ENCODE results near the gene SAMD4A. TPM values are rescaled to one million over a fixed set of nuclear protein-coding genes. Genes with fewer than 3 reads are reported as not detected.

Gene SAMD4A
- total RNA-seq, 2 donors from 2014 or later = 0.26 to 1.0 TPM

DNA sequence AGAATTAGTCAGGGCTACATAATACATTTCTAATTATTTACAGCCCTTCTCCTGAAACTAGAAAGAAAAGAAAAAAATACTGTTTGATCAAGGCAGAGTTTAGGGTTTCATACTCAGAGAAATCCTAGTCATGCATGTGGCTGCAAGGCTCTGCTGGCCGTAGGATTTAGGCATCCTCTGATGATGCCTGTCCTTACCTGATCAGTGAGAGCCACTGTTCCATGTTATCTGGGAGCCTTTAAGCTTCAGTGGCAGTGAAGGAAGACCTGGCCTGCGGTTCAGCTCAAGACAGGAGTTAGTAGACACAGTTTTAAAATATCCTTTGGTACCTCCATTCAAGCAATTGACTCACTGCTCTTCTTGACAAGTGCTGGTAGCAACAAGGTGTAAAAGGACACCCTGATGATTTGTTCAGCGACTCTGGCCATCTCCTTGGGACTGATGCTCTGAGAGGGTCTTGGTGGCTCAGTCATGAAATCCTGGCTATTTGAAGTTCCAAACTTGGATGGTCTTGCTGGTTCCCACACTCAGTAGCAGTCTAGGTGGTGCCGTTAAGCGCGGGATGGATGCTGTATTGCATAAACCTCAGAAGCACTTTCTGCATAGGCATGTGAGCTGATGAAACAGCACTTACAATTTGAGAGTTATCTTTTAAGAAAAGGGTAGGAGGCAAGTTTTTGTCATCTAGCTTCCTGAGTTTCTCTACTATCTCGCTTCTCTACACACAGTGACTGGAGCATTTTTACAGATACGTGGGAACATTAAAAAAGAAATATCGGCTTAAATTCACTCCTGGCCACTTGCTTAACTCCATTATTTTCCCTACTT is 162.0 kb downstream of the SAMD4A start:
- Mint-ChIP-seq H3K9me3 (no peaks in the 10 kb centered on the region), H3K27ac (peak overlapping the region in 1 of 2 donors; percentile 58), H3K4me1 (ENCODE audit: low read depth in 2 of 2) (peaks cover 12 to 32% of the 10 kb centered on the region in 2 donors), H3K36me3 (no peaks in the 10 kb centered on the region), H3K4me3 (no peak overlapping the region), H3K27me3 (peaks cover 33 to 81% of the 10 kb centered on the region in 2 donors)
- ATAC-seq (no peak), DNase-seq (ENCODE audit: low spot score) (no peak)

DNA sequence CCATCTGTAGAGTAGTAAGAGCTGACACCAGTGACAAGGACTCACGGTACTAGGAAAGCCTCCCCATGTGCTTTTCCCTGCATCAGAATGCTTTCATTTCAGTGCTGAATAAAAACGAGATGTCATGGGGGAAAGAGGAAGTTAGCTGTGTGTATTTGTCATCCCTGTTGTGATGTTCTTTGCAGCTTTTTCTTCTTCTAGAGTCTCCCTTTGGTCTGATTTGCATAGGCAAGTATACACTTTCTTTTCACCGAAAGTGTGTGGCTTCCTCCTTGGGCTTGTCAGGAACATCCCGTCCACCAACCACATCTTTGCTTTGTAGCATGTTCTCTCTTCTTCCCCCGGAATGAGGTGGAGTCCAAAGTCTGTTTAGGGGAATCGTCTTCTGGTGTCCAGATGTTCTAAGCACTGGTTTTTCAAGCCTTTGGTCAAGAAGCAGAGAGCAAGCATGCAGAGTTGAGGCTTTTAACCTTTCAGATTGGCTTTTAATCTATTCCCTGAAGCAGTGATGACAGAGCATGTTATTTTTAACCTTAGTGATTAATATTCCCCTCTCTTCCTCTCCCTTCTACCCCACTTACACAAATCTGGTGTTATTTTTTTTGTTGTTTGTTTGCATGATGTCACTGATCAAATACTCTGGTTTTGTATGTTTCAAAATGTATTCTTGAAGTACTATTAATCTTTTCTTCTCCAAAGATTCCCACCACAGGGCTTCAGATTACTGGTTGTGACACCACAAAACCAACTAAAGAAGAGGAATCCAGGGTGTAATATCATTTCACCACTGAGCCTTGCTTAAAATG is 163.4 kb downstream of the SAMD4A start:
- peaks cover 35 to 81% of the 10 kb centered on the region in 2 donors for H3K27me3 Mint-ChIP-seq

DNA sequence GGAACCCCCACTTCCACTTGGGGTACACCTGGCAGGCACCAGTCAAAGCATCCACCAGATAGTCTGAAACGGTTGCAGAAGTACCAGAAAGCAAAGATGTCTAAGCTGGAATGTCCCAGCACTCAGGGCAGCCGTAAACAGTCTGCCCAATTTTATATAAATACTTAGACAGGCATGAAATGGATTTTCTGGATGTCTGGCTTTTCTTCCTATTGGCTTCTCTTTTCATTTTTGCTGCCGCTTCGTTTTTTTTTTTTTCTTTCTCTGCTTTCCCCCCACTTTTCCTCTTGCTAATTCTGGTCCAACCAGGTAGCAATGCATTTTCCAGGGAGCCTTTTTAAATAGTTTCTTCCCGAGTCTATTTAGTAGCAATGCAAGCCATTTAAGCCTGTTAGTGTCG is 168.0 kb downstream of the SAMD4A start:
- H3K27ac Mint-ChIP-seq = peak overlapping the region in 1 of 2 donors; percentile 51
- no peak overlapping the region for H3K4me3 Mint-ChIP-seq
- peaks cover 30 to 72% of the 10 kb centered on the region in 2 donors for H3K27me3 Mint-ChIP-seq
- no peaks in the 10 kb centered on the region for H3K36me3 Mint-ChIP-seq
- ATAC-seq (no peak), DNase-seq (ENCODE audit: low spot score) (no peak)
- H3K9me3 Mint-ChIP-seq = no peaks in the 10 kb centered on the region
- peaks cover 15 to 34% of the 10 kb centered on the region in 2 donors for H3K4me1 Mint-ChIP-seq (ENCODE audit: low read depth in 2 of 2)

More for the DNA sequence above, 163.4 kb downstream of the SAMD4A start:
- H3K27ac Mint-ChIP-seq = peak overlapping the region; percentile 43 to 58
- DNase-seq (ENCODE audit: low spot score) = peak; percentile 66
- peaks cover 14 to 32% of the 10 kb centered on the region in 2 donors for H3K4me1 Mint-ChIP-seq (ENCODE audit: low read depth in 2 of 2)
- no peaks in the 10 kb centered on the region for H3K9me3 Mint-ChIP-seq
- peak overlapping the region; percentile 59 for H3K4me3 Mint-ChIP-seq
- H3K36me3 Mint-ChIP-seq = no peaks in the 10 kb centered on the region
- peak; percentile 93 to 97 for ATAC-seq

DNA sequence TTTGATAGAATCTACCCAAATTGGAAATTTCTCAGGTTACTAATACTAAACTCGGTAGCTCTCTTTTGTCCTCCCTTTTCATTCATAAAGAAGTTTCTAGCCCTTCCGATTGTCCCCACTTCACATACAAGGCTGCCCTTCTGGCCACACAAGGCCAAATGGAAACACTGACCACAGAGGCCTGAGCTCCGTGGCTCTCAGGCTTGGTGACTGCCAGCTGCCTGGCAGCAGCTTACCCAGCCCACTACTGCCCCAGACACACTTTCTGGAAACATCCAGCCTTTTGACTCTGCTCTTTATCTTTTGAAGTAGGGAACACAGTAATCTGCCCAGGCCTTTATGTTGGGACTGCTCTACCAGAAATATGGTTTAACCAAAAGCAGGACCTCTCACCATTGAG is 168.5 kb downstream of the SAMD4A start:
- Mint-ChIP-seq H3K27me3 (peaks cover 31 to 74% of the 10 kb centered on the region in 2 donors), H3K4me1 (ENCODE audit: low read depth in 2 of 2) (peaks cover 12 to 30% of the 10 kb centered on the region in 2 donors), H3K36me3 (no peaks in the 10 kb centered on the region), H3K9me3 (no peaks in the 10 kb centered on the region), H3K4me3 (no peak overlapping the region), H3K27ac (peak overlapping the region in 1 of 2 donors; percentile 51)
- DNase-seq (ENCODE audit: low spot score) (no peak), ATAC-seq (no peak)

DNA sequence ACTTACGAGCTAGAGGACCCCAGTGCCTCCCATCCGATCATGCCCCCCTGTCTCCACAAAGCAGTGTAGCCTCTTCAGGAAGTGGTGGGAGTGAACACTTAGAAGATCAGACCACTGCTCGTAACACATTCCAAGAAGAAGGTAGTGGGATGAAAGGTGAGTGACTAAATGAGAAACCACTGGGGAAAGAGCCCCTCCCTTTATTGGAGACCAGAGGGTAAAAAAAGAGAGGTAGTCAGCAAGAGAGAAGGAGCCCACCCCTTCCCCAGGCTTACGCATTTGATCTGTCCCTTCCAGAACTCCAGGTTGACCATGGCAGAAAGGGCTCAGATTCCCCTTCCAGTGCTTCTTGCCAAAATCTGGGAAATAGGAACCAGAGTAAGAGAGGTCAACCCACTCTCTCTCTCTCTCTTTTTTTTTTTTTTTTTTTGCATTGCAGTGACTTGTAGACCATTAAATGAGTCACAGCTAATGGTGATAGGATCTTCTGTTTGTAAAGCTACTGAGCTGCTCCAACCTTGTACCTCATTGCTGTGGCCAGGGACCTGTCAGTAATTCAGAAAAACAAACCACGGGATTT is 170.3 kb downstream of the SAMD4A start:
- H3K36me3 Mint-ChIP-seq = no peaks in the 10 kb centered on the region
- DNase-seq (ENCODE audit: low spot score) (no peak), ATAC-seq (peak in 1 of 2 donors; percentile 64)
- H3K9me3 Mint-ChIP-seq = no peaks in the 10 kb centered on the region
- H3K27ac Mint-ChIP-seq = no peak overlapping the region
- peaks cover 41 to 77% of the 10 kb centered on the region in 2 donors for H3K27me3 Mint-ChIP-seq
- H3K4me1 Mint-ChIP-seq (ENCODE audit: low read depth in 2 of 2) = peaks cover 9 to 16% of the 10 kb centered on the region in 2 donors
- peak overlapping the region; percentile 6 for H3K4me3 Mint-ChIP-seq

DNA sequence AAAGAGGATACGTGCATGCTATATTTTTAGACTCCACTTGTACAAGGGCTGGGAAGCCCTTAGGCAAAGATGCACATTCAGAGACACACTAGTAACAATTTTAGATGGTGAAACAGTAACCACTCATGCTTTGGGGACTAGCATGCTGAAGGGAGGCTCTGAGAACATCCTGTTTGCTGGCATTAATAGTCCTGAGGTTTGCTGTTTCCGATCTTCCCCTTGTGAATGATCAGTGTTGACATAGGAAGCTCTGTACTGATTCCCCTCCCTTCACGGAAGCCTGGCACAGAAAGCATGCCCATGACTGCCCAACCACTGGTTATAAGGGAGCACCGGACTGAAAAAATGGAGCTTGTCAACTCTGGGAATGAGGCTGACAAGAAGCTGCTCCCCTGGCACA is 171.1 kb downstream of the SAMD4A start:
- DNase-seq (ENCODE audit: low spot score) (no peak), ATAC-seq (no peak)
- H3K9me3 Mint-ChIP-seq = no peaks in the 10 kb centered on the region
- no peaks in the 10 kb centered on the region for H3K36me3 Mint-ChIP-seq
- peaks cover 39 to 73% of the 10 kb centered on the region in 2 donors for H3K27me3 Mint-ChIP-seq
- H3K4me1 Mint-ChIP-seq (ENCODE audit: low read depth in 2 of 2) = peaks cover 9 to 16% of the 10 kb centered on the region in 2 donors
- H3K27ac Mint-ChIP-seq = no peak overlapping the region
- peak overlapping the region; percentile 6 for H3K4me3 Mint-ChIP-seq

DNA sequence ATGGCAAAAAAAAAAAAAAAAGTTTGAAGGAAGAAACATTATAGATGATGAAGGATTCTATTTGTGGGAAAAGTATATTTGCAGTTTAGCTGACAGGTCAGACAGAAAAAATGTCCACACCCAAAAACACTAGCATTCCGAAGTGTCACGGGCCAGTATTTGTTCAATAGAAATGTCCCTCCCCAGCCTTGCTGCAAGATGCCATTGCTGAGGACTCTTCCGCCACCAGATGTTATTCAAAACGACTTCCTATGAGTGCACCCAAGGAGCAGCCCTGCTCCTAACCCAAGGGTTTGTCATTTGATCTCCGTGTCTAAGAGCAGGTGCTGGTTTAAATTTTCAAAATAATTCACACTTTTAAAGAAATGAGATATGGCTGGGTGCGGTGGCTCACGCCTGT is 172.6 kb downstream of the SAMD4A start:
- H3K27ac Mint-ChIP-seq = no peak overlapping the region
- no peak for ATAC-seq
- H3K9me3 Mint-ChIP-seq = no peaks in the 10 kb centered on the region
- no peaks in the 10 kb centered on the region for H3K36me3 Mint-ChIP-seq
- no peak overlapping the region for H3K4me3 Mint-ChIP-seq
- peaks cover 37 to 66% of the 10 kb centered on the region in 2 donors for H3K27me3 Mint-ChIP-seq
- no peak for DNase-seq (ENCODE audit: low spot score)
- H3K4me1 Mint-ChIP-seq (ENCODE audit: low read depth in 2 of 2) = peaks cover 5 to 16% of the 10 kb centered on the region in 2 donors

DNA sequence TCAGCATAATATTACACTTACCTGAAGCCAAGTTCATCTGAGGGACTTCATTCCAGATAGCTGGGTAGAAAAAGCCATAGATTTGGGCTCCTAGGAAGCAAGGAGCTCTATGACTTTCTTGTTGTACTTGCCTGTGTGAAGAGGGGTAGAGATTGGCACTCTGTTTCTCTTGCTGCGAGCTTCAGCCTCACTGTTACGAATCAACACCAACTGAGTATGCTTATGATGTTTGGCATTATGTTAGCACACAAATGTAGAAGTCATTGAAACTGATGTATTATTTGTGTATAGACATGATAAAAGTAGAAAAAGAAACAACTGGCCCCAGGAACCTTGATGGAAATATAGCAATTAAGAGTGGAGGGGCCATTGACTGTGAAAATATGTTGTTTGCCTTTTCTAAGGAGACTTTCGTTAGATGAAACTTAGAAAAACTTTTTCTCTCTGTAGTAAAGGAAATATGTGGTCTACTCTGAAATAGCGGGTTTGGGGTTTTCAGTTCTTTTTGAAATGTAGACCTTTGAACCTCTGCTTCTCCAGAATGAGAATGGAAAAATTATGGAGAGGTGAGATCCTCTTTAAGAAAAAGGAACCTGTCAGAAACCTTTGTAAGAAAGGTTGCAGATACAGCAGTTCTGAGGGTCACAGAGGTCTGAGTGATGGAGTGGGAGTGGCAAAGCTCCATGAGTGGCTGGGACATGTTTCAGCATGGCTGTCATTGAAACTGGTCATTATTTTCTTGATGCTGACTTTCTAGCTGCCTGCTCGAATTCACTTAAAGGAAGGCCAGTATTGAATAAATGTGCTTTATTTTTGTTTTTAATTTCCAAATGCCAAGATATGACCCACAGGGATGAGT is 175.8 kb downstream of the SAMD4A start:
- Mint-ChIP-seq H3K4me3 (no peak overlapping the region), H3K36me3 (no peaks in the 10 kb centered on the region), H3K27ac (no peak overlapping the region), H3K27me3 (peaks cover 37 to 59% of the 10 kb centered on the region in 2 donors), H3K9me3 (no peaks in the 10 kb centered on the region), H3K4me1 (ENCODE audit: low read depth in 2 of 2) (peaks cover 2 to 7% of the 10 kb centered on the region in 2 donors)
- no peak for ATAC-seq
- DNase-seq (ENCODE audit: low spot score) = no peak

DNA sequence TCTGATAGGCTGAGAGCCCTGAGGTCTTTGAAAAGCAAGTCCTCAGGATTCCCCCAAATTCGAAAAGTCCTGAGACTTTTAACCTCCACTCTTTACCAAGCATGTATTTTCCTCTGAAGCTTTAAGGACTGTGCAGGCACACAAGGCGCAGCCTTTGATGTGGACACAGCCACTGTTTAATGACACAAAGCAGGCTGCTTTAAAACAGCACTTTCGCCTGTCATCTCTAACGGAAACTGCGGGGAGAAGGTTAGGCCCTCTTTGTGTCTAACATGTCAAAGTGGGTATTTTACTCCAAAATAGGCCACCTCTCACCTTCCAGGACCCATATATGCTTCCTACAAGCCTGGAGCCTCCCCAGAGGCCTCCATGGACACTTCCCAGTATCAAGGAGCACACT is 176.5 kb downstream of the SAMD4A start:
- peaks cover 32 to 53% of the 10 kb centered on the region in 2 donors for H3K27me3 Mint-ChIP-seq
- H3K27ac Mint-ChIP-seq = no peak overlapping the region
- H3K4me3 Mint-ChIP-seq = no peak overlapping the region
- DNase-seq (ENCODE audit: low spot score) (no peak), ATAC-seq (peak in 1 of 2 donors; percentile 56)
- H3K36me3 Mint-ChIP-seq = no peaks in the 10 kb centered on the region
- peaks cover 0 to 2% of the 10 kb centered on the region in 2 donors for H3K4me1 Mint-ChIP-seq (ENCODE audit: low read depth in 2 of 2)
- no peaks in the 10 kb centered on the region for H3K9me3 Mint-ChIP-seq

DNA sequence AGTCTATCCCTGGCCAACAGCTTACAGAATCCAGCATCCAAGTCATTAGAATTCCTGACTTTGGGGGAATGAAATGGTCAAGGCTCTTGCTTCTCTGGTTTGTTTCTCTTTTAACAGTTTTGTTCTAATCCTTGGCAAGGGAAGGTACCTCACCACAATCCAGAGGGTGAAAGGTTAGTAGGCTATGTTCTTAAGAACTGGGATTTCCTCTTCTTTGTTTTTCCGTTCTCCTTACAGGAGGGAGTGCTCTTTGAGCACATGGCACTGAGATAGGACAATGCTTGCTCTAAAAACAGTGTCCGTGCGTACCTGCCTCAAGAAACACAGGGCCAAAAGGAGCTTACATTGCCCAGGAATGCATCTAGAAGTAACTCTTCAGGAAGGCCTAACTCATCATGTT is 179.1 kb downstream of the SAMD4A start:
- no peak overlapping the region for H3K4me3 Mint-ChIP-seq
- H3K27ac Mint-ChIP-seq = no peak overlapping the region
- no peaks in the 10 kb centered on the region for H3K36me3 Mint-ChIP-seq
- no peaks in the 10 kb centered on the region for H3K9me3 Mint-ChIP-seq
- H3K27me3 Mint-ChIP-seq = peaks cover 41 to 66% of the 10 kb centered on the region in 2 donors
- no peaks in the 10 kb centered on the region for H3K4me1 Mint-ChIP-seq (ENCODE audit: low read depth in 2 of 2)
- DNase-seq (ENCODE audit: low spot score) = no peak
- no peak for ATAC-seq

DNA sequence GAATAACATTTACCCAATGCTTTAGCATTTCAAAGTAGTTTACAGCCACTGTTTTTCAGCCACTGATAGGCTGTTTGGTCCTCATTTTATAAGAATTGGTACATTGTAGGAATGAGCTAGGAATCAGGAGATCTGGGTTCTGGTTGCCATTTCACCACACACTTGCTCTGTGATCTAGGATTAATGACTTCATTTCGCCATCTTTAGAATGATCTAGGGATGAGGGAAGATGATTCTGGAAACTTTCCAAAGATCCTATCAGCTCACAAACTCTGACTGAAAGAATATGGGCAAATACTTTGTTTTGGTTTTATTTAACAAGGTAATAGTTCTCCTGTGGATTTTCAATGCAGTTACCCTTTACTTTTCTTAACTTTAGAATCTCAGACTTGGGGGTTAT is 180.7 kb downstream of the SAMD4A start:
- no peaks in the 10 kb centered on the region for H3K4me1 Mint-ChIP-seq (ENCODE audit: low read depth in 2 of 2)
- no peak for DNase-seq (ENCODE audit: low spot score)
- H3K36me3 Mint-ChIP-seq = no peaks in the 10 kb centered on the region
- no peak overlapping the region for H3K27ac Mint-ChIP-seq
- no peak for ATAC-seq
- H3K27me3 Mint-ChIP-seq = peaks cover 35 to 61% of the 10 kb centered on the region in 2 donors
- no peak overlapping the region for H3K4me3 Mint-ChIP-seq
- H3K9me3 Mint-ChIP-seq = no peaks in the 10 kb centered on the region

DNA sequence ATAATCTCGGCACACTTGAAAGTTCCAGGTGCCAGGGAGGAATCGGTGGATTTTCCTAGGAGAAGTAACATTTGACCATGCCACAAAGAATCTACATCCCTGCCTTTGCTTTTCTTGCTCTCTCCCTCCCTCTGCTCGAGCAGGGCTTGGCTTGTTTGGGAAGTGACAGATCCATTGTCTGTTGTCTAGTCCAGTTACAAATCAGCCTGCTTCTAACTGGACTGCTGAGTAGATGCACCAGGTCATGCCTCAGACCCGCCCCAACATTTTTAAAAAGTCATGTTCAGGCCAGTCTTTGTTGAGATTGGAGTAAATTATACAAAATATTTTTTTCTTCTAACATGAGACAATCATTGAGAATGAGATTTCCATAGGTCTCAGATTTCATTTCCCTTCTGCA is 182.3 kb downstream of the SAMD4A start:
- Mint-ChIP-seq H3K4me1 (ENCODE audit: low read depth in 2 of 2) (no peaks in the 10 kb centered on the region), H3K9me3 (no peaks in the 10 kb centered on the region), H3K36me3 (no peaks in the 10 kb centered on the region), H3K27ac (no peak overlapping the region), H3K27me3 (peaks cover 37 to 60% of the 10 kb centered on the region in 2 donors), H3K4me3 (no peak overlapping the region)
- DNase-seq (ENCODE audit: low spot score) (no peak), ATAC-seq (no peak)

DNA sequence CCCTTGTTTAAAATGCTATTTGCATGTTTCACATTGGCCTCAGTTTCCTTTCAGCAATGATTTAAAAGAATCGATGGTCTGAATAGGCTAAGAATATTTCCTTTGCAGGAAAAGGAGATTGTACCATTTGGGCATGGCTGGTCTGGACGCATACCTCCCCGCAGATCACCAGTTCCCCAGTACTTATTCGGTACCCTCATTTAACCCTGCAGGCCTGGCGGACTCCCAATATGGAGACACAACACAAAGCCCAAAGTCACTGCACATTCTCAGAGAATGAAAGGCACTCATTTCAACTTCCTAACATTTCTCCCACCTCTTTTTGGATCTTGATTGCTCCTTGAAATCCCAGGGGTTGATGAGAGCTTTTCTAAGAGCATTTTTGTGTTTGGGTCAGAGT is 182.8 kb downstream of the SAMD4A start:
- DNase-seq (ENCODE audit: low spot score) (no peak), ATAC-seq (no peak)
- H3K27me3 Mint-ChIP-seq = peaks cover 38 to 60% of the 10 kb centered on the region in 2 donors
- H3K4me3 Mint-ChIP-seq = no peak overlapping the region
- no peaks in the 10 kb centered on the region for H3K4me1 Mint-ChIP-seq (ENCODE audit: low read depth in 2 of 2)
- no peak overlapping the region for H3K27ac Mint-ChIP-seq
- no peaks in the 10 kb centered on the region for H3K36me3 Mint-ChIP-seq
- H3K9me3 Mint-ChIP-seq = no peaks in the 10 kb centered on the region
